Ovary (tissue), 9 donors: Measurements from ENCODE around the gene SAP30L. TPM values are rescaled to one million over a fixed set of nuclear protein-coding genes. Genes with fewer than 3 reads are reported as not detected.

Source experiments
- DNase-seq, 5 donors: peaks; one replicate each; pipeline ENCODE4 v3.0.0-alpha.2; 2019 to 2020
- H3K27ac ChIP-seq, 2 donors: fragments of 200-600 bp; one replicate each; pipeline versions ENCODE4 v1.5.1 to v1.8.0; 2019 to 2022
- H3K27me3 ChIP-seq: fragments of 200-600 bp; one replicate; pipeline ENCODE4 v1.8.0; 2022
- H3K36me3 ChIP-seq: fragments of 200-600 bp; sonication (generic); one replicate; pipeline ENCODE4 v1.5.1; 2019
- H3K4me1 ChIP-seq: one replicate; pipeline ENCODE4 v1.8.1; 2013; ENCODE audit warnings: mild to moderate bottlenecking, moderate library complexity; ENCODE audit not compliant: insufficient read depth
- H3K4me3 ChIP-seq: fragments of 200-600 bp; sonication (generic); one replicate; pipeline ENCODE4 v1.5.1; 2017
- H3K9me3 ChIP-seq, 2 donors: fragments of 200-600 bp in 1 of 2; sonication (generic) in 1 of 2; one replicate each; pipeline versions ENCODE4 v1.5.1 to v1.8.1; 2013 to 2019; ENCODE audit warnings: mild to moderate bottlenecking in 1 of 2, moderate library complexity in 1 of 2
- CTCF ChIP-seq, 3 donors: fragments of 450-650 bp in 2 of 3; fragments of 200-600 bp in 1 of 3; IDR thresholded peaks; one replicate each; pipeline versions ENCODE4 v1.5.1 to v1.8.0; 2016 to 2022; ENCODE audit warnings: antibody characterized with exemption in 3 of 3, mild to moderate bottlenecking in 1 of 3
- EP300 ChIP-seq: sonication (generic); formaldehyde crosslinking; IDR thresholded peaks from one replicate; pipeline ENCODE4 v1.6.1; 2017; ENCODE audit warnings: antibody characterized with exemption
- POLR2A ChIP-seq: fragments of 450-650 bp; IDR thresholded peaks from one replicate; pipeline ENCODE4 v1.6.1; 2017; ENCODE audit warnings: antibody characterized with exemption, mild to moderate bottlenecking, moderate library complexity
- WGBS, 3 donors: extraction: QIAGEN DNeasy Blood & Tissue Kit in 1 of 3; methylation state at CpG; one replicate each; pipeline versions ENCODE4 v1.1.5 to v1.1.7; 2013 to 2017; 5-methylcytosine and 5-hydroxymethylcytosine counted together
- intact Hi-C, 4 donors: fragments of 100-400 bp; cut with DNase I; formaldehyde crosslinking; loops; one replicate each; pipeline versions ENCODE4 v1.11.0 to v1.15.1; 2022 to 2023
- polyA plus RNA-seq, 2 donors: library from polyadenylated mRNA; stranded (reverse); fragments of 200-250 nt in 1 of 2; fragments of 350-450 nt in 1 of 2; fragmentation: Illumina TruSeq in 1 of 2; extraction: RNeasy Lipid Tissue Mini Kit (QIAGEN cat#74804) in 1 of 2; gene quantifications; one replicate each; pipeline ENCODE4 v1.2.3, GENCODE V29; 2013 to 2014
- total RNA-seq, 7 donors: library from RNA; depleted of rRNA in 2 of 7; stranded (reverse); fragments of >200 nt in 2 of 7; fragmentation: NEBNext Ultra II Directional in 3 of 7; extraction: Animal tissue kit (Norgen Biotek cat#: 25700) in 3 of 7; gene quantifications; one replicate each; pipeline versions ENCODE4 v1.1.0 to v1.2.4, GENCODE V29; 2016 to 2023
- donor health status: DM: no; HTN: no; CAD: no; lungs with moderate emphysema.
- donor health status: DM: no; HTN: no; CAD: no.
- donor health status: Bipolar disorder and iron deficiency.
- donor health status: DM: yes; HTN: yes; CAD: no.
- donor health status: DM: no; HTN: no; CAD: no.
- donor health status: DM: yes; HTN: yes; CAD: no.

SAP30L gene
- total and polyA plus RNA-seq, 9 donors: 18.7 to 63.1 (median 41.5) TPM

- Histone ChIP-seq H3K27me3 (peaks cover 22% of the 10 kb centered on the region), H3K36me3 (no peaks in the 10 kb centered on the region), H3K9me3 (no peaks in the 10 kb centered on the region), H3K4me1 (no peaks in the 10 kb centered on the region), H3K27ac (no peak overlapping the region), H3K4me3 (no peak overlapping the region)
- WGBS, 3 donors: 8 to 10% (median 9%) methylated on average over 15 of the region's 15 CpGs
- DNase-seq: no peak
- intact Hi-C loops: no loop called here
- TF ChIP-seq POLR2A: no peak
- TF ChIP-seq EP300: no peak
- no peak for TF ChIP-seq CTCF (IDR thresholded peaks at IDR 0.05)
Measured at GRCh38 chr5:154484393-154485095, 38.7 kb downstream of the SAP30L start.

- 8 to 12% (median 11%) methylated on average over 2 of the region's 2 CpGs for WGBS, 3 donors
- Histone ChIP-seq H3K27ac (no peak overlapping the region), H3K27me3 (peaks cover 16% of the 10 kb centered on the region), H3K4me1 (no peaks in the 10 kb centered on the region), H3K4me3 (no peak overlapping the region), H3K36me3 (no peaks in the 10 kb centered on the region), H3K9me3 (no peaks in the 10 kb centered on the region)
- intact Hi-C loops: no loop called here
- no peak for TF ChIP-seq POLR2A
- no peak for TF ChIP-seq EP300
- no peak for TF ChIP-seq CTCF (IDR thresholded peaks at IDR 0.05)
- DNase-seq: no peak
Measured at GRCh38 chr5:154485096-154485491, 39.3 kb downstream of the SAP30L start.

GRCh38 chr5:154485850-154486426 lies 40.1 kb downstream of the SAP30L start:
- H3K27ac ChIP-seq: no peak overlapping the region
- H3K9me3 ChIP-seq: no peaks in the 10 kb centered on the region
- H3K27me3 ChIP-seq: peaks cover 10% of the 10 kb centered on the region
- intact Hi-C loops: no loop called here
- no peak for DNase-seq
- TF ChIP-seq EP300: no peak
- no peak for TF ChIP-seq CTCF (IDR thresholded peaks at IDR 0.05)
- TF ChIP-seq POLR2A: no peak
- no peak overlapping the region for H3K4me3 ChIP-seq
- H3K4me1 ChIP-seq: no peaks in the 10 kb centered on the region
- H3K36me3 ChIP-seq: no peaks in the 10 kb centered on the region
- WGBS, 3 donors: 11 to 14% (median 14%) methylated on average over 6 of the region's 6 CpGs

GRCh38 chr5:154486427-154486866 lies 40.6 kb downstream of the SAP30L start:
- H3K36me3 ChIP-seq: no peaks in the 10 kb centered on the region
- no peak overlapping the region for H3K4me3 ChIP-seq
- intact Hi-C loops: no loop called here
- no peaks in the 10 kb centered on the region for H3K9me3 ChIP-seq
- H3K27ac ChIP-seq: no peak overlapping the region
- no peaks in the 10 kb centered on the region for H3K4me1 ChIP-seq
- DNase-seq: no peak
- 4 to 8% (median 8%) methylated on average over 4 of the region's 4 CpGs for WGBS, 3 donors
- TF ChIP-seq CTCF (IDR thresholded peaks at IDR 0.05) (no peak), POLR2A (no peak), EP300 (no peak)
- H3K27me3 ChIP-seq: peaks cover 10% of the 10 kb centered on the region
